GM12878 (cell line): ENCODE results near the gene SPEG. TPM values are rescaled to one million over a fixed set of nuclear protein-coding genes. Genes with fewer than 3 reads are reported as not detected.

Experiments
- polyA plus RNA-seq, 11 experiments: library from polyadenylated mRNA; depleted of rRNA in 4 of 11; unstranded in 6 of 11; stranded (reverse) in 5 of 11; fragments of >200 nt; fragmentation: Nextera tagmentation in 4 of 11; fragmentation: Illumina TruSeq in 1 of 11; extraction: Ambion mirVana in 4 of 11; extraction: Trizol in 1 of 11; gene quantifications; 1 replicate in 1 of 11; 2 replicates in 10 of 11; pipeline versions ENCODE4 v1.2.1 to v1.2.3, GENCODE V29; 2011 to 2016; ENCODE audit warnings: inconsistent platforms in 2 of 11, missing spikeins in 2 of 11, low read depth in 1 of 11
- total RNA-seq, 4 experiments: library from RNA; depleted of rRNA in 3 of 4; stranded (reverse); fragments of >200 nt in 3 of 4; fragmentation: Illumina TruSeq in 1 of 4; extraction: Trizol in 1 of 4; gene quantifications; 2 replicates each; pipeline versions ENCODE4 v1.2.1 to v1.2.3, GENCODE V29; 2013 to 2021

SPEG gene
- total and polyA plus RNA-seq, 10 of the 15 experiments (the other 5 are each of a cell fraction or from before 2014, with no cell fraction given): 0.03 to 0.28 TPM; not detected in 8

Other genes starting within 250 kb of the SPEG start
Only the 7 nearest of the 21 such genes appear.
- not detected in 2 replicates for gene RESP18, start 102.1 kb upstream of the SPEG start, total RNA-seq (2014; rRNA removed)
- gene RESP18, start 102.1 kb upstream of the SPEG start, total RNA-seq (2014; rRNA removed; fragmentation: Illumina TruSeq; extraction: Trizol): not detected in 2 replicates
- gene RESP18, start 102.1 kb upstream of the SPEG start, total RNA-seq (2021): not detected in 2 replicates
- gene RESP18, start 102.1 kb upstream of the SPEG start, polyA plus RNA-seq (2011; rRNA removed): not detected in 2 replicates
- not detected in 2 replicates for gene RESP18, start 102.1 kb upstream of the SPEG start, polyA plus RNA-seq (2014; fragmentation: Illumina TruSeq; extraction: Trizol)
- not detected for gene RESP18, start 102.1 kb upstream of the SPEG start, polyA plus RNA-seq (2014; fragmentation: Nextera tagmentation; extraction: Ambion mirVana)
- not detected in 2 replicates for gene RESP18, start 102.1 kb upstream of the SPEG start, polyA plus RNA-seq (2014; rRNA removed)
- gene RESP18, start 102.1 kb upstream of the SPEG start, polyA plus RNA-seq (2016; fragmentation: Nextera tagmentation; extraction: Ambion mirVana): not detected
- gene DNPEP, start 46.9 kb upstream of the SPEG start, total RNA-seq (2014; rRNA removed): 58.1 and 66.9 TPM in 2 replicates
- gene DNPEP, start 46.9 kb upstream of the SPEG start, total RNA-seq (2014; rRNA removed; fragmentation: Illumina TruSeq; extraction: Trizol): 32.0 and 37.8 TPM in 2 replicates
- 66.0 and 68.8 TPM in 2 replicates for gene DNPEP, start 46.9 kb upstream of the SPEG start, total RNA-seq (2021)
- gene DNPEP, start 46.9 kb upstream of the SPEG start, polyA plus RNA-seq (2011; rRNA removed): 28.2 and 62.2 TPM in 2 replicates
- 22.0 and 46.1 TPM in 2 replicates for gene DNPEP, start 46.9 kb upstream of the SPEG start, polyA plus RNA-seq (2014; fragmentation: Illumina TruSeq; extraction: Trizol)
- 10 to 100 TPM; 33.1 to 56.3 TPM for gene DNPEP, start 46.9 kb upstream of the SPEG start, polyA plus RNA-seq (2014; fragmentation: Nextera tagmentation; extraction: Ambion mirVana)
- 66.1 and 75.1 TPM in 2 replicates for gene DNPEP, start 46.9 kb upstream of the SPEG start, polyA plus RNA-seq (2014; rRNA removed)
- gene DNPEP, start 46.9 kb upstream of the SPEG start, polyA plus RNA-seq (2016; fragmentation: Nextera tagmentation; extraction: Ambion mirVana): 10 to 100 TPM; 77.8 to 82.0 TPM
- not detected in 2 replicates for gene DES, start 16.5 kb upstream of the SPEG start, total RNA-seq (2014; rRNA removed)
- gene DES, start 16.5 kb upstream of the SPEG start, total RNA-seq (2014; rRNA removed; fragmentation: Illumina TruSeq; extraction: Trizol): not detected in 2 replicates
- 0.66 and 0.80 TPM in 2 replicates for gene DES, start 16.5 kb upstream of the SPEG start, total RNA-seq (2021)
- gene DES, start 16.5 kb upstream of the SPEG start, polyA plus RNA-seq (2011; rRNA removed): not detected in 2 replicates
- gene DES, start 16.5 kb upstream of the SPEG start, polyA plus RNA-seq (2014; fragmentation: Illumina TruSeq; extraction: Trizol): not detected in 2 replicates
- not detected for gene DES, start 16.5 kb upstream of the SPEG start, polyA plus RNA-seq (2014; fragmentation: Nextera tagmentation; extraction: Ambion mirVana)
- not detected in 2 replicates for gene DES, start 16.5 kb upstream of the SPEG start, polyA plus RNA-seq (2014; rRNA removed)
- gene DES, start 16.5 kb upstream of the SPEG start, polyA plus RNA-seq (2016; fragmentation: Nextera tagmentation; extraction: Ambion mirVana): not detected
- 44.6 and 45.9 TPM in 2 replicates for gene GMPPA, start 64.0 kb downstream of the SPEG start, total RNA-seq (2014; rRNA removed)
- gene GMPPA, start 64.0 kb downstream of the SPEG start, total RNA-seq (2014; rRNA removed; fragmentation: Illumina TruSeq; extraction: Trizol): 23.4 and 24.4 TPM in 2 replicates
- gene GMPPA, start 64.0 kb downstream of the SPEG start, total RNA-seq (2021): 37.6 and 45.3 TPM in 2 replicates
- 31.1 and 53.6 TPM in 2 replicates for gene GMPPA, start 64.0 kb downstream of the SPEG start, polyA plus RNA-seq (2011; rRNA removed)
- 35.6 and 38.9 TPM in 2 replicates for gene GMPPA, start 64.0 kb downstream of the SPEG start, polyA plus RNA-seq (2014; fragmentation: Illumina TruSeq; extraction: Trizol)
- gene GMPPA, start 64.0 kb downstream of the SPEG start, polyA plus RNA-seq (2014; fragmentation: Nextera tagmentation; extraction: Ambion mirVana): 10 to 100 TPM in 1 of 2 experiments, 1 to 10 TPM in 1; 1.9 to 10.2 TPM
- 49.9 and 54.5 TPM in 2 replicates for gene GMPPA, start 64.0 kb downstream of the SPEG start, polyA plus RNA-seq (2014; rRNA removed)
- gene GMPPA, start 64.0 kb downstream of the SPEG start, polyA plus RNA-seq (2016; fragmentation: Nextera tagmentation; extraction: Ambion mirVana): 10 to 100 TPM; 66.8 to 83.2 TPM
- gene ASIC4, start 79.6 kb downstream of the SPEG start, total RNA-seq (2014; rRNA removed): not detected in 2 replicates
- gene ASIC4, start 79.6 kb downstream of the SPEG start, total RNA-seq (2014; rRNA removed; fragmentation: Illumina TruSeq; extraction: Trizol): not detected in 2 replicates
- gene ASIC4, start 79.6 kb downstream of the SPEG start, total RNA-seq (2021): not detected in 2 replicates
- gene ASIC4, start 79.6 kb downstream of the SPEG start, polyA plus RNA-seq (2011; rRNA removed): not detected in 2 replicates
- 0.01 TPM in 1 of 2 replicates, not detected in the other for gene ASIC4, start 79.6 kb downstream of the SPEG start, polyA plus RNA-seq (2014; fragmentation: Illumina TruSeq; extraction: Trizol)
- not detected for gene ASIC4, start 79.6 kb downstream of the SPEG start, polyA plus RNA-seq (2014; fragmentation: Nextera tagmentation; extraction: Ambion mirVana)
- not detected in 2 replicates for gene ASIC4, start 79.6 kb downstream of the SPEG start, polyA plus RNA-seq (2014; rRNA removed)
- gene ASIC4, start 79.6 kb downstream of the SPEG start, polyA plus RNA-seq (2016; fragmentation: Nextera tagmentation; extraction: Ambion mirVana): not detected
- gene CHPF, start 109.0 kb downstream of the SPEG start, total RNA-seq (2014; rRNA removed): 12.5 and 15.2 TPM in 2 replicates
- gene CHPF, start 109.0 kb downstream of the SPEG start, total RNA-seq (2014; rRNA removed; fragmentation: Illumina TruSeq; extraction: Trizol): 1.2 and 2.0 TPM in 2 replicates
- gene CHPF, start 109.0 kb downstream of the SPEG start, total RNA-seq (2021): 11.6 and 12.2 TPM in 2 replicates
- 0.89 and 2.2 TPM in 2 replicates for gene CHPF, start 109.0 kb downstream of the SPEG start, polyA plus RNA-seq (2011; rRNA removed)
- 0.16 and 0.75 TPM in 2 replicates for gene CHPF, start 109.0 kb downstream of the SPEG start, polyA plus RNA-seq (2014; fragmentation: Illumina TruSeq; extraction: Trizol)
- under 1 TPM in 1 of 2 experiments, not detected in 1; 0.09 TPM for gene CHPF, start 109.0 kb downstream of the SPEG start, polyA plus RNA-seq (2014; fragmentation: Nextera tagmentation; extraction: Ambion mirVana)
- gene CHPF, start 109.0 kb downstream of the SPEG start, polyA plus RNA-seq (2014; rRNA removed): 8.3 and 11.5 TPM in 2 replicates
- 10 to 100 TPM; 14.2 to 17.4 TPM for gene CHPF, start 109.0 kb downstream of the SPEG start, polyA plus RNA-seq (2016; fragmentation: Nextera tagmentation; extraction: Ambion mirVana)
- gene TMEM198, start 109.2 kb downstream of the SPEG start, total RNA-seq (2014; rRNA removed): 0.49 and 0.73 TPM in 2 replicates
- gene TMEM198, start 109.2 kb downstream of the SPEG start, total RNA-seq (2014; rRNA removed; fragmentation: Illumina TruSeq; extraction: Trizol): 0.23 and 0.27 TPM in 2 replicates
- gene TMEM198, start 109.2 kb downstream of the SPEG start, total RNA-seq (2021): 1.1 and 1.2 TPM in 2 replicates
- gene TMEM198, start 109.2 kb downstream of the SPEG start, polyA plus RNA-seq (2011; rRNA removed): 0.23 and 0.56 TPM in 2 replicates
- gene TMEM198, start 109.2 kb downstream of the SPEG start, polyA plus RNA-seq (2014; fragmentation: Illumina TruSeq; extraction: Trizol): 0.16 TPM in 1 of 2 replicates, not detected in the other
- gene TMEM198, start 109.2 kb downstream of the SPEG start, polyA plus RNA-seq (2014; fragmentation: Nextera tagmentation; extraction: Ambion mirVana): not detected
- gene TMEM198, start 109.2 kb downstream of the SPEG start, polyA plus RNA-seq (2014; rRNA removed): 1.2 TPM in 2 replicates
- gene TMEM198, start 109.2 kb downstream of the SPEG start, polyA plus RNA-seq (2016; fragmentation: Nextera tagmentation; extraction: Ambion mirVana): under 1 TPM; 0.46 to 0.92 TPM